Activated CD4-positive, CD25-positive, alpha-beta regulatory T cell treated with anti-CD3 and anti-CD28 coated beads, Interleukin-2, amount 50 U/mL, for 16 hours (primary cell): Measurements from ENCODE around the gene EME1.
A peak's percentile ranks its signal among the peaks of the same experiment; 100 is the strongest.
"Not testable (repeated sequence)": the region's sequence is repeated elsewhere in the genome, so short reads cannot be mapped to it uniquely, and the experiment has no call there.

ENCODE experiments used
- DNase-seq: peaks from one replicate; pipeline ENCODE4 v3.0.0-alpha.2; 2020; ENCODE audit warnings: low read depth, low spot score

Gene EME1

GRCh38 chr17:50425682-50426471 is 52.8 kb downstream of the EME1 start, which contains the start of gene ACSF2:
ACSF2 (plus strand) TSS chr17:50426218; CDS start chr17:50426262, 44 bp downstream.
- peak; percentile 49 for DNase-seq

- DNase-seq: no peak
Measured at GRCh38 chr17:50426472-50426782, 53.4 kb downstream of the EME1 start.

GRCh38 chr17:50426814-50427787 is 54.1 kb downstream of the EME1 start:
- no peak for DNase-seq

DNA sequence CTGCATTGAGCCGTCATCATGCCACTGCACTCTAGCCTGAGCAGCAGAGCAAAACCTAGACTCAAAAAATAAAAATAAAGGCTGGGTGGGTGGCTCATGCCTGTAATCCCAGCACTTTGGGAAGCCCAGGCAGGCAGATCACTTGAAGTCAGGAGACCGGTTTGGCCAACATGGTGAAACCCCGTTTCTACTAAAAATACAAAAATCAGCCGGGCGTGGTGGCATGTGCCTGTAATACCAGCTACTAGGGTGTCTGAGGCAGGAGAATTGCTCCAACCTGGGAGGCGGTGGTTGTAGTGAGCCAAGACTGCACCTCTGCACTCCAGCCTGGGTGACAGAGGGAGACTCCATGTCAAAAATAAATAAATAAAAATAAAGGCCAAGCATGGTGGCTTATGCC is 55.1 kb downstream of the EME1 start:
- DNase-seq: not testable (repeated sequence)

DNA sequence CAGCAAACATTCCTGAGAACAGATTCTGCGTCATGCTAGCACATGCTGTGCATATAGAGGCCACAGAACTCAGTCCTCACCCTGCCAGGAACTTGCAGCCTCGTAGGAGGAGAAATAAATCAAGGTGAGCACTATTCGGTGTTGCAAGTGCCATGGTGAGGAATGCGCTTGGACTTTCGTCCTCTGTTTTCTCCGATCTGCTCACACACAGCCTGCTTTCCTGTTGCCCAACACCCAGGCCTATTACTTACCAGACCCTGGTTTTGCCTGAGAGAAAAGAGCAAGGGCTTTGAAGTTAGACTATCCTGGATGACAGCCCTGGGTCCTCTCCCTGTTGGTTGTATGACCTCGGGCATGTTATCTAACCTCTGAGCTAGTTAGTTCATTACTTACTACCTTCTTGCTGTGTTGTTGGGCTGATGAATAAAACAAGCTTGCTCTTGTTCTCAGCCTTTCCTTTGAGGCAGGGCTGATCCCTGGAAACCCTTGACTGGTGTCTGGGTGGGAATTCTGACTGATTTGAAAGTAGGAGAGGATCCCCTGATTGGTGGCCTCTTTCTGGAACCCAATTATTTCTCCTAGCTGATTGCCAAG is 55.9 kb downstream of the EME1 start:
- no peak for DNase-seq

GRCh38 chr17:50429793-50430192 is 56.8 kb downstream of the EME1 start:
- no peak for DNase-seq
